Kidney capillary endothelial cell (primary cell): Measurements from ENCODE around the gene CCDC120.

Experiments used
- DNase-seq: peaks from one replicate; pipeline ENCODE4 v3.0.0-alpha.2; 2018; ENCODE audit warnings: low spot score

CCDC120 gene

GRCh38 chrX:49102190-49102589 lies 43.4 kb downstream of the CCDC120 start:
- no peak for DNase-seq

- DNase-seq = no peak
Observed at GRCh38 chrX:49103637-49104036, 44.8 kb downstream of the CCDC120 start.

- DNase-seq = no peak
Observed at GRCh38 chrX:49106296-49106695, 47.5 kb downstream of the CCDC120 start.

GRCh38 chrX:49106930-49107329 lies 48.1 kb downstream of the CCDC120 start:
- no peak for DNase-seq

GRCh38 chrX:49108641-49109040 lies 49.8 kb downstream of the CCDC120 start:
- no peak for DNase-seq

- DNase-seq = no peak
Observed at GRCh38 chrX:49110417-49110816, 51.6 kb downstream of the CCDC120 start.

- DNase-seq = no peak
Observed at GRCh38 chrX:49111791-49112190, 53.0 kb downstream of the CCDC120 start.

GRCh38 chrX:49116076-49116475 lies 57.3 kb downstream of the CCDC120 start:
- DNase-seq = no peak

- no peak for DNase-seq
Observed at GRCh38 chrX:49116716-49117115, 57.9 kb downstream of the CCDC120 start.

GRCh38 chrX:49117581-49117980 lies 58.8 kb downstream of the CCDC120 start:
- DNase-seq = no peak
